ENCODE measurements around the gene PDCD6IP. TPM values are rescaled to one million over a fixed set of nuclear protein-coding genes. Genes with fewer than 3 reads are reported as not detected.

The PDCD6IP gene
- polyA plus RNA-seq, 4 donors: 40.6 to 125 (median 64.9) TPM

- Histone ChIP-seq H3K4me1 (ENCODE audit: control insufficient read depth in 3 of 3, insufficient read depth in 2 of 3, low read depth in 1 of 3, low read length in 2 of 3) (peaks cover 0 to 4% (median 0%) of the 10 kb centered on the region in 3 donors), H3K27ac (ENCODE audit: low read depth in 1 of 3, low read length in 2 of 3) (no peak overlapping the region), H3K27me3 (ENCODE audit: control insufficient read depth in 3 of 3, insufficient read depth in 3 of 3, low read length in 3 of 3) (peaks cover 0 to 2% (median 0%) of the 10 kb centered on the region in 3 donors), H3K4me3 (ENCODE audit: low read depth in 1 of 3, low read length in 3 of 3) (no peak overlapping the region), H3K9me3 (ENCODE audit: control insufficient read depth in 2 of 2, insufficient read depth in 1 of 2, low read depth in 1 of 2, low read length in 1 of 2) (no peaks in the 10 kb centered on the region), H3K36me3 (ENCODE audit: control insufficient read depth in 3 of 3, insufficient read depth in 2 of 3, low read depth in 1 of 3, low read length in 3 of 3) (no peaks in the 10 kb centered on the region)
- FAIRE-seq (no peak), DNase-seq (peak; percentile 45 to 54)
- 6 to 8% (median 8%) methylated on average over 6 of the region's 6 CpGs for WGBS, 3 donors
These were observed 85.1 kb downstream of the PDCD6IP start for GRCh38 chr3:33883538-33883950.

DNA sequence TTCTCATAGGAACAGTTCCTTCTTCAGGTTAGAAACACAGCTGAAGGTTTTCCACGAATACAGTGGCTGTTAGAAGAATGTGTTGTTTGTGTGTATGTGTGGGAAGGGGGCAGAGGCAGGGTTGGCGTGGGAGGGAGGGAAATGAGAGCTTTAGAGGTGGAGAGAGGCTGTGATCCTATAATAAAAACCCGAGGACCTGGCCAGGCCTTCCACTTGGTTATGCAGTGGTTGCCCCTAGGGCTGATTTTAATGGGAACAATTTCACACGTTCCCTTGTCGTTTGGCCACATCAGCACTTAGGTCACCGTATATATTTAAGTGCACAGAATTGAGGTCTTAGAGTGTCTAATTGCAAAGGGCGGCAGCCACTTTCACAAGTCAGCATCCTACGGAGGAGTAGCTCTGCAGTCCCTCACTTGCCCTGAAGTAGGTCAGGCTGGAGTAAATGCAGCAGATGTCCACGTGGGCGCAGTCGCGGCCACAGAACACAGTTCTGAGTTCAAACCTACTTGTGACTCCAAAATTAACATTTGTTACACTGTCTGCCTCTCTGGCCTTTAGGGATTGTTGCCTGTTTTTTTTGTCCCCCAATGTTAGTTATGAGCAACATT is 85.6 kb downstream of the PDCD6IP start:
- Histone ChIP-seq H3K27ac (ENCODE audit: low read depth in 1 of 3, low read length in 2 of 3) (no peak overlapping the region), H3K4me3 (ENCODE audit: low read depth in 1 of 3, low read length in 3 of 3) (no peak overlapping the region), H3K4me1 (ENCODE audit: control insufficient read depth in 3 of 3, insufficient read depth in 2 of 3, low read depth in 1 of 3, low read length in 2 of 3) (peaks cover 0 to 4% (median 0%) of the 10 kb centered on the region in 3 donors), H3K36me3 (ENCODE audit: control insufficient read depth in 3 of 3, insufficient read depth in 2 of 3, low read depth in 1 of 3, low read length in 3 of 3) (no peaks in the 10 kb centered on the region), H3K9me3 (ENCODE audit: control insufficient read depth in 2 of 2, insufficient read depth in 1 of 2, low read depth in 1 of 2, low read length in 1 of 2) (no peaks in the 10 kb centered on the region), H3K27me3 (ENCODE audit: control insufficient read depth in 3 of 3, insufficient read depth in 3 of 3, low read length in 3 of 3) (peaks cover 0 to 2% (median 0%) of the 10 kb centered on the region in 3 donors)
- WGBS, 3 donors: 51 to 56% (median 54%) methylated on average over 12 of the region's 12 CpGs
- FAIRE-seq (no peak), DNase-seq (no peak)

GRCh38 chr3:33884701-33885100 is 86.3 kb downstream of the PDCD6IP start:
- WGBS, 3 donors: 43 to 70% (median 46%) methylated on average over 5 of the region's 5 CpGs
- Histone ChIP-seq H3K4me1 (ENCODE audit: control insufficient read depth in 3 of 3, insufficient read depth in 2 of 3, low read depth in 1 of 3, low read length in 2 of 3) (peaks cover 0 to 4% (median 0%) of the 10 kb centered on the region in 3 donors), H3K9me3 (ENCODE audit: control insufficient read depth in 2 of 2, insufficient read depth in 1 of 2, low read depth in 1 of 2, low read length in 1 of 2) (no peaks in the 10 kb centered on the region), H3K27ac (ENCODE audit: low read depth in 1 of 3, low read length in 2 of 3) (no peak overlapping the region), H3K36me3 (ENCODE audit: control insufficient read depth in 3 of 3, insufficient read depth in 2 of 3, low read depth in 1 of 3, low read length in 3 of 3) (no peaks in the 10 kb centered on the region), H3K4me3 (ENCODE audit: low read depth in 1 of 3, low read length in 3 of 3) (no peak overlapping the region), H3K27me3 (ENCODE audit: control insufficient read depth in 3 of 3, insufficient read depth in 3 of 3, low read length in 3 of 3) (peaks cover 0 to 2% (median 0%) of the 10 kb centered on the region in 3 donors)
- FAIRE-seq (no peak), DNase-seq (no peak)

DNA sequence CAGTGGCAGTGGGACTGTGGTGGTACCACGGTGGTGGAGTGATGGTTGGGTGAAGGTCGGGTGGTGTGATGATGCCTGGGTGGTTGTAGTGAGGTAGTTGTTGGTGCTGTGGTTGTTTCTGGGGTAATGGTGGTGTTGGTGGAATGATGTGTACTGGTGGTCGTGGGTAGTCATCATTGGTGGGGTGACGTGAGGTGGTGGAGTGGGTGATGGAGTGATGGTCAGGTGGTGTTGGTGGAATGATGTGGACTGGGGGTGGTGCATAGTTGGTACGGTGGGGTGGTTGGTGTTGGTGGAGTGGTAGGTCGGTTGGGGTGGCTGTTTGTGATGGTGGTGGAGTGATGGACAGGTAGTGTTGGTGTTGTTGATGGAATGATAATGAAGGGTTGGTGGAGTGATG is 87.1 kb downstream of the PDCD6IP start:
- Histone ChIP-seq H3K27ac (ENCODE audit: low read depth in 1 of 3, low read length in 2 of 3) (no peak overlapping the region), H3K27me3 (ENCODE audit: control insufficient read depth in 3 of 3, insufficient read depth in 3 of 3, low read length in 3 of 3) (peaks cover 0 to 2% (median 0%) of the 10 kb centered on the region in 3 donors), H3K4me1 (ENCODE audit: control insufficient read depth in 3 of 3, insufficient read depth in 2 of 3, low read depth in 1 of 3, low read length in 2 of 3) (peaks cover 0 to 4% (median 0%) of the 10 kb centered on the region in 3 donors), H3K9me3 (ENCODE audit: control insufficient read depth in 2 of 2, insufficient read depth in 1 of 2, low read depth in 1 of 2, low read length in 1 of 2) (no peaks in the 10 kb centered on the region), H3K4me3 (ENCODE audit: low read depth in 1 of 3, low read length in 3 of 3) (no peak overlapping the region), H3K36me3 (ENCODE audit: control insufficient read depth in 3 of 3, insufficient read depth in 2 of 3, low read depth in 1 of 3, low read length in 3 of 3) (no peaks in the 10 kb centered on the region)
- DNase-seq (no peak), FAIRE-seq (no peak)
- 66 to 84% (median 69%) methylated on average over 6 of the region's 6 CpGs for WGBS, 3 donors

- peaks cover 0 to 4% (median 0%) of the 10 kb centered on the region in 3 donors for H3K4me1 ChIP-seq (ENCODE audit: control insufficient read depth in 3 of 3, insufficient read depth in 2 of 3, low read depth in 1 of 3, low read length in 2 of 3)
- no peak overlapping the region for H3K27ac ChIP-seq (ENCODE audit: low read depth in 1 of 3, low read length in 2 of 3)
- no peaks in the 10 kb centered on the region for H3K9me3 ChIP-seq (ENCODE audit: control insufficient read depth in 2 of 2, insufficient read depth in 1 of 2, low read depth in 1 of 2, low read length in 1 of 2)
- H3K4me3 ChIP-seq (ENCODE audit: low read depth in 1 of 3, low read length in 3 of 3): no peak overlapping the region
- WGBS, 3 donors: 87 to 96% (median 96%) methylated on average over 2 of the region's 2 CpGs
- H3K27me3 ChIP-seq (ENCODE audit: control insufficient read depth in 3 of 3, insufficient read depth in 3 of 3, low read length in 3 of 3): peaks cover 0 to 2% (median 0%) of the 10 kb centered on the region in 3 donors
- H3K36me3 ChIP-seq (ENCODE audit: control insufficient read depth in 3 of 3, insufficient read depth in 2 of 3, low read depth in 1 of 3, low read length in 3 of 3): no peaks in the 10 kb centered on the region
- DNase-seq (no peak), FAIRE-seq (no peak)
These were observed 87.6 kb downstream of the PDCD6IP start for GRCh38 chr3:33886015-33886414.

- Histone ChIP-seq H3K36me3 (ENCODE audit: control insufficient read depth in 3 of 3, insufficient read depth in 2 of 3, low read depth in 1 of 3, low read length in 3 of 3) (no peaks in the 10 kb centered on the region), H3K4me1 (ENCODE audit: control insufficient read depth in 3 of 3, insufficient read depth in 2 of 3, low read depth in 1 of 3, low read length in 2 of 3) (peaks cover 0 to 4% (median 0%) of the 10 kb centered on the region in 3 donors), H3K27me3 (ENCODE audit: control insufficient read depth in 3 of 3, insufficient read depth in 3 of 3, low read length in 3 of 3) (peaks cover 0 to 2% (median 0%) of the 10 kb centered on the region in 3 donors), H3K9me3 (ENCODE audit: control insufficient read depth in 2 of 2, insufficient read depth in 1 of 2, low read depth in 1 of 2, low read length in 1 of 2) (no peaks in the 10 kb centered on the region), H3K4me3 (ENCODE audit: low read depth in 1 of 3, low read length in 3 of 3) (no peak overlapping the region), H3K27ac (ENCODE audit: low read depth in 1 of 3, low read length in 2 of 3) (no peak overlapping the region)
- FAIRE-seq (no peak), DNase-seq (no peak)
- 85 to 90% (median 86%) methylated on average over 1 of the region's 1 CpG for WGBS, 3 donors
These were observed 89.0 kb downstream of the PDCD6IP start for GRCh38 chr3:33887478-33887877.

DNA sequence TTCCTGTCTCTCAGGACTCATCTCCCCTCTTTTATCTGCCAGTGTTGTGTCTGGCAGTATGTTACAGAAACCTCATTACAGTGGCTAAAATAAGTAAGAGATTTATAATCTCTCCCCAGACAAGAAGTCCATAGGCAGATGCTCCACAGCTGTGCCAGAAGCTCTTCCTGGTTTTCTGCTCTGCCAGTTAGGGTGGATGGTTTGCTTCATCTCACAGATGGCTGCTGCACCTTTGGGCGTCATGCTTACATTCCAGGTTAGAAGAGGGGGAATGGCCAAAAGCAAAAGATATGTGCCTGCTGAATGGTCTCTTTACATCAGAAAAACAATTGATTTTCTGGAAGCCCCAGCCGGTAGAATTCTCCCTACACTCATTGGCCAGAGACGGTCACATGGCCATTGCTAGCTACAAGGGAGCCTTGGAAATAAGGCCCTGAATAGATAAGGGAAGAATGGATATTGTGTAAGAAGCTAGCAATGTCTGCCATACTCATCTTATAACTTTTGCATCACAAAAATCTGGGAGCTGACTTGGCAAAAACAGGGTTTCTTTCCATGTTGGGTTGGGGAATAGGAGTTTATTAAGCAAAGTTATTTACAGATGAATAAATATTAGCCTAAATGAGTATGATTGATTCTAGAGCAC is 91.1 kb downstream of the PDCD6IP start:
- no peak for DNase-seq
- Histone ChIP-seq H3K27ac (ENCODE audit: low read depth in 1 of 3, low read length in 2 of 3) (no peak overlapping the region), H3K4me1 (ENCODE audit: control insufficient read depth in 3 of 3, insufficient read depth in 2 of 3, low read depth in 1 of 3, low read length in 2 of 3) (no peaks in the 10 kb centered on the region), H3K27me3 (ENCODE audit: control insufficient read depth in 3 of 3, insufficient read depth in 3 of 3, low read length in 3 of 3) (peaks cover 0 to 2% (median 0%) of the 10 kb centered on the region in 3 donors), H3K4me3 (ENCODE audit: low read depth in 1 of 3, low read length in 3 of 3) (no peak overlapping the region), H3K36me3 (ENCODE audit: control insufficient read depth in 3 of 3, insufficient read depth in 2 of 3, low read depth in 1 of 3, low read length in 3 of 3) (no peaks in the 10 kb centered on the region), H3K9me3 (ENCODE audit: control insufficient read depth in 2 of 2, insufficient read depth in 1 of 2, low read depth in 1 of 2, low read length in 1 of 2) (no peaks in the 10 kb centered on the region)
- WGBS, 3 donors: 74 to 83% (median 80%) methylated on average over 3 of the region's 3 CpGs
- no peak for FAIRE-seq

GRCh38 chr3:33892655-33893054 is 94.2 kb downstream of the PDCD6IP start:
- Histone ChIP-seq H3K36me3 (ENCODE audit: control insufficient read depth in 3 of 3, insufficient read depth in 2 of 3, low read depth in 1 of 3, low read length in 3 of 3) (no peaks in the 10 kb centered on the region), H3K9me3 (ENCODE audit: control insufficient read depth in 2 of 2, insufficient read depth in 1 of 2, low read depth in 1 of 2, low read length in 1 of 2) (no peaks in the 10 kb centered on the region), H3K4me3 (ENCODE audit: low read depth in 1 of 3, low read length in 3 of 3) (no peak overlapping the region), H3K27ac (ENCODE audit: low read depth in 1 of 3, low read length in 2 of 3) (no peak overlapping the region), H3K4me1 (ENCODE audit: control insufficient read depth in 3 of 3, insufficient read depth in 2 of 3, low read depth in 1 of 3, low read length in 2 of 3) (no peaks in the 10 kb centered on the region), H3K27me3 (ENCODE audit: control insufficient read depth in 3 of 3, insufficient read depth in 3 of 3, low read length in 3 of 3) (no peaks in the 10 kb centered on the region)
- no peak for DNase-seq
- no peak for FAIRE-seq
- WGBS, 3 donors: 22 to 69% (median 52%) methylated on average over 1 of the region's 1 CpG

Measured in small intestine (tissue), 7 donors.